Transverse colon (tissue), 4 donors: ENCODE measurements around the gene APOC4. TPM values are rescaled to one million over a fixed set of nuclear protein-coding genes. Genes with fewer than 3 reads are reported as not detected.

Experiments
- DNase-seq: peaks from one replicate; pipeline ENCODE4 v3.0.0-alpha.2; 2019
- H3K27ac ChIP-seq, 4 donors: fragments of 200-600 bp; sonication (generic); 2 replicates each; pipeline ENCODE4 v1.5.1; 2016 to 2018; ENCODE audit warnings: inconsistent platforms in 4 of 4
- H3K27me3 ChIP-seq: fragments of 200-600 bp; sonication (generic); 2 replicates; pipeline ENCODE4 v1.5.1; 2017; ENCODE audit warnings: inconsistent platforms
- H3K36me3 ChIP-seq, 4 donors: fragments of 200-600 bp; sonication (generic); 2 replicates each; pipeline ENCODE4 v1.5.1; 2017 to 2019; ENCODE audit warnings: inconsistent platforms in 4 of 4
- H3K4me1 ChIP-seq, 4 donors: fragments of 200-600 bp; sonication (generic); 2 replicates each; pipeline ENCODE4 v1.5.1; 2017 to 2020; ENCODE audit warnings: inconsistent platforms in 4 of 4
- H3K4me3 ChIP-seq, 4 donors: fragments of 200-600 bp; sonication (generic); 1 replicate in 1 of 4; 2 replicates in 3 of 4; pipeline versions ENCODE4 v1.5.1 to v1.6.1; 2017 to 2019; ENCODE audit warnings: inconsistent platforms in 4 of 4
- H3K9me3 ChIP-seq, 2 donors: fragments of 200-600 bp; sonication (generic); 2 replicates each; pipeline ENCODE4 v1.5.1; 2017 to 2019; ENCODE audit warnings: inconsistent platforms in 2 of 2
- EP300 ChIP-seq: sonication (generic); formaldehyde crosslinking; IDR thresholded peaks from one replicate; pipeline ENCODE4 v1.6.1; 2017; ENCODE audit warnings: antibody characterized with exemption, low read depth
- POLR2A ChIP-seq: fragments of 450-650 bp; IDR thresholded peaks from one replicate; pipeline ENCODE4 v1.6.1; 2016; ENCODE audit warnings: antibody characterized with exemption, mild to moderate bottlenecking, moderate library complexity
- POLR2AphosphoS5 ChIP-seq, 3 donors: sonication (generic); formaldehyde crosslinking; IDR thresholded peaks; one replicate each; pipeline ENCODE4 v1.6.1; 2016; ENCODE audit warnings: antibody characterized with exemption in 3 of 3
- WGBS, 2 donors: methylation state at CpG; one replicate each; pipeline ENCODE4 v1.1.5; 2018; ENCODE audit warnings: low coverage in 1 of 2; 5-methylcytosine and 5-hydroxymethylcytosine counted together
- in situ Hi-C, 4 donors: fragments of 200-750 bp; cut with MboI; loops; one replicate each; pipeline versions ENCODE4 v1.15.0 to v1.15.1; 2017; ENCODE audit warnings: low sequenced_read_pairs in 3 of 4, low pct_ligation_motif_present in 1 of 4, low pct_unique_long_range_greater_than_20kb in 1 of 4
- intact Hi-C: fragments of 100-400 bp; cut with DNase I; formaldehyde crosslinking; loops from one replicate; pipeline ENCODE4 v1.15.1; 2023; ENCODE audit warnings: low total_unique reads
- total RNA-seq, 4 donors: library from RNA; depleted of rRNA; stranded (reverse); fragments of >200 nt; gene quantifications; one replicate each; pipeline ENCODE4 v1.1.0, GENCODE V29; 2016
- TF ChIP-seq, protein P1 (sequence below), 5 experiments: fragments of 200-600 bp in 3 of 5; fragments of 450-650 bp in 2 of 5; sonication (generic) in 3 of 5; IDR thresholded peaks; 1 replicate in 2 of 5; 2 replicates in 3 of 5; pipeline ENCODE4 v1.5.1; 2016 to 2017; ENCODE audit warnings: antibody characterized with exemption in 5 of 5, inconsistent platforms in 3 of 5, mild to moderate bottlenecking in 2 of 5, moderate library complexity in 1 of 5

APOC4 gene
- total RNA-seq, 4 donors from 2014 or later = not detected

DNA sequence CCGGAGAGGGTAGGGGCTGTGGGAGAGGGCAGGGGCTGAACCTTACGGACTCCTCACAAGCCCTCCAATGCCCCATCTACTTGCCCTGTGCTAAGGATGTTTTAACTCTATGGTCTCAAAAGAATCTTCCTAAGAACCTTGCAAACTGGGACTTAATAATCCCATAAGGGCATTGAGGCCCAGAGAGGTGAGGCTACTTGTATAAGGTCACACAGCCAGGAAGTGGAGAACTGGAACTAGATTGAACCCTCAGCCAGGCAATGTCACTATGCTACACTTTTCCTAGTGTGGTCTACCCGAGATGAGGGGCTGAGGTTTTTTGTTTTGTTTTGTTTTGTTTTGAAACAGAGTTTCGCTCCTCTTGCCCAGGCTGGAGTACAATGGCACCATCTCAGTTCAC, 10.5 kb upstream of the APOC4 start:
- Histone ChIP-seq H3K36me3 (no peaks in the 10 kb centered on the region), H3K9me3 (no peaks in the 10 kb centered on the region), H3K4me3 (no peak overlapping the region), H3K27ac (no peak overlapping the region), H3K27me3 (no peaks in the 10 kb centered on the region), H3K4me1 (peaks cover 0 to 17% (median 2%) of the 10 kb centered on the region in 4 donors)
- TF ChIP-seq POLR2A (no peak), EP300 (no peak), POLR2AphosphoS5 (IDR thresholded peaks at IDR 0.05) (no peak)
- TF ChIP-seq, protein P1, sequence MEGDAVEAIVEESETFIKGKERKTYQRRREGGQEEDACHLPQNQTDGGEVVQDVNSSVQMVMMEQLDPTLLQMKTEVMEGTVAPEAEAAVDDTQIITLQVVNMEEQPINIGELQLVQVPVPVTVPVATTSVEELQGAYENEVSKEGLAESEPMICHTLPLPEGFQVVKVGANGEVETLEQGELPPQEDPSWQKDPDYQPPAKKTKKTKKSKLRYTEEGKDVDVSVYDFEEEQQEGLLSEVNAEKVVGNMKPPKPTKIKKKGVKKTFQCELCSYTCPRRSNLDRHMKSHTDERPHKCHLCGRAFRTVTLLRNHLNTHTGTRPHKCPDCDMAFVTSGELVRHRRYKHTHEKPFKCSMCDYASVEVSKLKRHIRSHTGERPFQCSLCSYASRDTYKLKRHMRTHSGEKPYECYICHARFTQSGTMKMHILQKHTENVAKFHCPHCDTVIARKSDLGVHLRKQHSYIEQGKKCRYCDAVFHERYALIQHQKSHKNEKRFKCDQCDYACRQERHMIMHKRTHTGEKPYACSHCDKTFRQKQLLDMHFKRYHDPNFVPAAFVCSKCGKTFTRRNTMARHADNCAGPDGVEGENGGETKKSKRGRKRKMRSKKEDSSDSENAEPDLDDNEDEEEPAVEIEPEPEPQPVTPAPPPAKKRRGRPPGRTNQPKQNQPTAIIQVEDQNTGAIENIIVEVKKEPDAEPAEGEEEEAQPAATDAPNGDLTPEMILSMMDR (IDR thresholded peaks at IDR 0.05) = no peak
- WGBS, 2 donors = 81 to 85% methylated on average over 4 of the region's 4 CpGs
- no peak for DNase-seq
- intact Hi-C loops (no loop called here), in situ Hi-C loops (no loop called here)

- in situ Hi-C loops (no loop called here), intact Hi-C loops (loop anchor here (5.0 kb wide), 1 partner anchor 32 kb away; the partner anchor contains the start of gene APOE)
- no peaks in the 10 kb centered on the region for H3K9me3 ChIP-seq
- no peak overlapping the region for H3K4me3 ChIP-seq
- TF ChIP-seq POLR2AphosphoS5 (IDR thresholded peaks at IDR 0.05) (no peak), EP300 (no peak)
- no peak overlapping the region for H3K27ac ChIP-seq
- no peak for DNase-seq
- no peaks in the 10 kb centered on the region for H3K36me3 ChIP-seq
- peaks cover 0 to 5% (median 0%) of the 10 kb centered on the region in 4 donors for H3K4me1 ChIP-seq
- H3K27me3 ChIP-seq = no peaks in the 10 kb centered on the region
- 77 to 100% methylated on average over 1 to 5 of the region's 5 CpGs for WGBS, 2 donors
These were observed 2.4 kb upstream of the APOC4 start for GRCh38 chr19:44939668-44940067.

DNA sequence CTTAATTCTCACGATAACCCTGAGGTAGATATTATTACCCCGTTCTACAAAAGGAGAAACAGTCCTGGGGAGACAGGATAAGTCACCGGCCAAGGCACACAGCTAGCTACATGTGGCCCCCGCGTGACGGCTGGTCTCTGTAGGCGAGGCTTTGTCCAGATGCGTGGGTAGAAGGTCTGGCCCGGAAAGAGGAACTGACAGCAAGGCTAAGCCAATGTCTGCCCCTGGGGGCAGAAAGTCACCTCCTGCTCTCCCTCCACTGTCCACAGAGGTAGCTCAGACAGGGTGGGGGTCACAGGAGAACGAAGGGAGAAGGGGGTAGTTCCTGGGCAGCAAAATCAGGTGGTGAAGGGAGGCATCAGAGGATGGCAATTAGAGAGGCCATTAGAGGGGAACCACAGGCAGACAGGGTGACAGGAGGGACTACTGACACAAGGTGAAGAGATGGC, 1.8 kb downstream of the APOC4 start:
- 75 to 79% methylated on average over 2 to 10 of the region's 10 CpGs for WGBS, 2 donors
- intact Hi-C loops (loop anchor here (5.0 kb wide), 1 partner anchor 37 kb away; the partner anchor contains the start of gene APOE), in situ Hi-C loops (no loop called here)
- H3K27ac ChIP-seq = no peak overlapping the region
- TF ChIP-seq EP300 = no peak
- no peak for TF ChIP-seq POLR2A
- TF ChIP-seq, protein P1 (IDR thresholded peaks at IDR 0.05) = no peak
- TF ChIP-seq POLR2AphosphoS5 (IDR thresholded peaks at IDR 0.05) = no peak
- no peaks in the 10 kb centered on the region for H3K9me3 ChIP-seq
- H3K36me3 ChIP-seq = no peaks in the 10 kb centered on the region
- DNase-seq = peak; percentile 60
- no peaks in the 10 kb centered on the region for H3K4me1 ChIP-seq
- no peaks in the 10 kb centered on the region for H3K27me3 ChIP-seq
- no peak overlapping the region for H3K4me3 ChIP-seq

DNA sequence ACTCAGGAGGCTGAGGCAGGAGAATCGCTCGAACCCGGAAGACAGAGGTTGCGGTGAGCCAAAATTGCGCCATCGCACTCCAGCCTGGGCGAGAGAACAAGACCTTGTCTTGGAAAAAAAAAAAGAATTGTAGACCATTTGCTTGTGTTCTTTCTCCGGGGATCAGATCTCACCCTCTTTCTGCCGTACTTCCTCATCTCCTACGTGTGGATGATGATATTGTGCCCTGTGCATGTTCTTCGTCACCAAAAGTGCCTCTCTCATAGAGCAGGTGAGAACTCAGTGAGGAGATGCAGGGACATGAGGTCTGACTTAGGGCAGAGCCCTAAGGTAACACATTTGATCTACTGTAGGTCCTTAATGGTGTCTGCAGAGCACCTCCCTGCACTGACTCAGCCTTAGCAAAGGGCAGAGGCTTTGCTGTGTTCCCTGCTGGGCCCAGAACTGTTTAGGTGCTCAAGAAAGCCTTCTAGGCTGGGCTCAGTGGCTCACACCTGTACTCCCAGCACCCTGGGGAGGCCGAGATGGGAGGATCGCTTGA, 5.1 kb downstream of the APOC4 start:
- intact Hi-C loops = no loop called here
- 89 to 90% methylated on average over 11 to 13 of the region's 13 CpGs for WGBS, 2 donors
- TF ChIP-seq EP300 (no peak), POLR2A (no peak), POLR2AphosphoS5 (IDR thresholded peaks at IDR 0.05) (no peak)
- TF ChIP-seq, protein P1 (IDR thresholded peaks at IDR 0.05) = no peak

More for the DNA sequence above, 5.1 kb downstream of the APOC4 start:
- no peak for DNase-seq
- Histone ChIP-seq H3K27me3 (no peaks in the 10 kb centered on the region), H3K27ac (no peak overlapping the region), H3K4me3 (no peak overlapping the region), H3K9me3 (no peaks in the 10 kb centered on the region), H3K4me1 (peaks cover 0 to 7% (median 2%) of the 10 kb centered on the region in 4 donors), H3K36me3 (peaks cover 0 to 7% (median 0%) of the 10 kb centered on the region in 4 donors)
- in situ Hi-C loops = no loop called here
